GM21717 (cell line): ENCODE measurements around the gene RBM38.

Experiments
- ATAC-seq: cut with Tn5 transposase; IDR thresholded peaks from one replicate; pipeline ENCODE4 v1.9.1; 2021; ENCODE audit warnings: mild to moderate bottlenecking, moderate library complexity; ENCODE audit not compliant: unreplicated experiment

The RBM38 gene

DNA sequence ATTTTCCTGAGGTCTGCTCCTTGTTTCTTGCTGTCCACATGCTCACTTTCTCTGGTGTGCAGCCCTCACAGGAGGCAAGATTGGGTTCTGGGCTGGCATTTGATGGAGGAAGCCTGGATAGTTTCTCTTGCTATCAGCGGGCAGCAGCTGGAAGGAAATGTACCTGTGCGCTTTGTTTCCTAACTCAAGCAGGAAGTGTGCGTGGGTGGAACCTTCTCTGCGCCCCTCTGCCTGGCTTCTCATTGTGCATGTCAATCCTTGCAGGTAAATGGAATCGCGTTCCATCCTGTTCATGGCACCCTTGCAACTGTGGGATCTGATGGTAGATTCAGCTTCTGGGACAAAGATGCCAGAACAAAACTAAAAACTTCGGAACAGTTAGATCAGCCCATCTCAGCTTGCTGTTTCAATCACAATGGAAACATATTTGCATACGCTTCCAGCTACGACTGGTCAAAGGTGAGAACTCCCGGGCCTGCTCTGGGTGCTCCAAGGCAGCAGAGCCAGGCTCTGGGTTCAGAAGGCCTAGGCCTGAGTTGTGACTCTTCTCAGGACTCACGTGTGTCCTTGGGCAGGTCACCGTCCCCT lies 16.8 kb upstream of the RBM38 start:
- ATAC-seq: no peak

- ATAC-seq: no peak
Observed at GRCh38 chr20:57374931-57375651, 16.1 kb upstream of the RBM38 start.

- no peak for ATAC-seq
Observed at GRCh38 chr20:57375652-57376230, 15.5 kb upstream of the RBM38 start.

GRCh38 chr20:57377350-57377749 lies 13.8 kb upstream of the RBM38 start:
- no peak for ATAC-seq

GRCh38 chr20:57378107-57378506 lies 13.1 kb upstream of the RBM38 start:
- ATAC-seq: no peak

GRCh38 chr20:57378646-57379262 lies 12.4 kb upstream of the RBM38 start:
- no peak for ATAC-seq

DNA sequence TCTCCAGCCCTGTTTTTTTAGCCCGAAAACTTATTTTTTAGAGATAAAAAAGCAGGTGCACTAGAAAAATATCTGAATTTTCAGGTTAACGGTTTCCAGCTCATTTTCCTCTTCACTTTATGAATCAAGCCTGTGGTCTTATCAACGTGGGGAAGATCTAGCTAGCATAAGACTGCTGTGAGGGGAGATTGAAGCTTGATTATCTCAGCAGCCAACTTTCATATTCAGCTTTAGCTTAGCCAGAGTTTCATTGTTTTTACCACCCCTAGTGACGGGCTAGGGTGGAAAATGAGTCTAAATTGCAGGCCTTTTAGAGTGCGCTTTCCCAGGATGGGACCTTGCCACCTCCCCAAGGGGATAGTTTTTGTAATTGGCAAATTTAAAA lies 11.9 kb upstream of the RBM38 start:
- no peak for ATAC-seq

GRCh38 chr20:57380081-57380750 lies 11.0 kb upstream of the RBM38 start:
- ATAC-seq: no peak

- no peak for ATAC-seq
Observed at GRCh38 chr20:57381596-57382503, 9.3 kb upstream of the RBM38 start.

DNA sequence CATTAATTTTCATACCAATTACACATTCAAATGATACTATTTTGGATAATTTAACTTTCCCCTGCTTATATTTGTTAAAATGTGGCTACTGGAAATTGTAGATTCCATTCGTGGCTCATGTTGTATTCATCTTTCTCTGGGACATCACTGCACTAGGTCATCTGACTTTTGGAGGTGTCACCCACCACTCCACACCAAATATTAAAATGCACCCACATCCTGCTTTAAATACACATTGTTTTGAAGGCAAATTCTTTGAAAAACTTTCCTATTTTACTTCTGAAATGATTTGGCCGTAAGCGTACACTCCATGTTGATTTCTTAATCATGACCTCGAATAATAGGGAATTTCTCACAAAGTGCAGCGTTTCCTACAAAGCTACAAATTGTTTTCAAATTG lies 8.7 kb upstream of the RBM38 start:
- no peak for ATAC-seq

- ATAC-seq: no peak
Observed at GRCh38 chr20:57383447-57384347, 7.5 kb upstream of the RBM38 start.

GRCh38 chr20:57384486-57384885 lies 6.7 kb upstream of the RBM38 start:
- no peak for ATAC-seq

DNA sequence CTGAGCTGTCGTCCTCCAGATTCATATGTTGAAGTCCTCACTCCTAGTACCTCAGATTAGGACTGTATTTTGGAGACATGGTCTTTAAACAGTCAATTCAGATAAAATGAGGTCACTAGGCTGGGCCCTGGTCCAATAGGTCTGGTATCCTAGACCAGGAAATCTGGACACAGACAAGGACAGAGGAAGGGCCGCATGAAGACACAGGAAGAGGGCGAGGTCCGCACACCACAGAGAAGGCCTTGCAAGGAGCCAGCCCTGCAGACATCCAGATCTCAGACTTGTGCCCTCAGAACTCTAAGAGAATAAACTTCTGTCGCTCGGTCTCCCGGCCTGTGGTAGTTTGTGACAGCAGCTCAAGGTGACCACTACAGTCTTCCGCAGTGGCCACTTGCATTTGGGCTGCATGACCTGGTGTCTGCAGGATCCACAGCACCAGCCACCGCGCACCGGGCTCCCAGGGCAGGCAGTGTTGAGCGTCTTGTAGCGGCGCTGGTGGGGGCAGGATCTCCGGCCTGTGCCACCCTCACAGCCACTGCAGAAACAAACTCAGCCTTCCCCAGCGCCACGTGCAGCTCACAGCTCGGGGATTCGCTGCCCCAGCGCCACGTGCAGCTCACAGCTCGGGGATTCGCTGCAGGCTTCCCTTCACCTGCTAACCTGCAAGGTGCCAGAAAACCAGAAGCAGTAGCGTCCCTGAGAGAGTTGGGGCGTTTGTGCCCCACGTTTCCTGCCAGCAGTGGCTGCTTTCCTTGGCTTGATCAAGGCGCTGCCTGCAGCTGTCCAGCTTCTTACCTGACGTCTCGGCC lies 6.0 kb upstream of the RBM38 start:
- ATAC-seq: no peak

- ATAC-seq: no peak
Observed at GRCh38 chr20:57385940-57386339, 5.3 kb upstream of the RBM38 start.

- ATAC-seq: no peak
Observed at GRCh38 chr20:57386762-57387161, 4.4 kb upstream of the RBM38 start.

DNA sequence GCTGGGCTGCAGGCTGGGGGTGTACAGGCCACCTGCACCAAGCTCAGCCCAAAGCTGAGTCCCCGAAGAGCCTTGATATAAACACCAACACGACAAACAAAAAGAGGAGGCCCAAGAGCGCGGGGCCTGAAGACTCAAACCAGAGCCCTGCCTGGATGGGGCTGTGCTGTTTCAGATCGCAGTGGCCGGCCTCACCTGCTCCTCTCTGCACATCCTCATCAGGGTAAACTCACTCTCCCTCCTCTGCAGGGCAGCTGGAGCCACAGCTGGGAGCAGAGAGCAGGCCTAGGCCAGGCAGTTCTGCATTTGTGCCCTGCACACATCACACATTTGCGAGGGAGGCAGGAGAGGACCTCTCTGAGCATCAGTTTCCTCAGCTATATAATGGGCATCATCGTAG lies 3.7 kb upstream of the RBM38 start:
- ATAC-seq: no peak

DNA sequence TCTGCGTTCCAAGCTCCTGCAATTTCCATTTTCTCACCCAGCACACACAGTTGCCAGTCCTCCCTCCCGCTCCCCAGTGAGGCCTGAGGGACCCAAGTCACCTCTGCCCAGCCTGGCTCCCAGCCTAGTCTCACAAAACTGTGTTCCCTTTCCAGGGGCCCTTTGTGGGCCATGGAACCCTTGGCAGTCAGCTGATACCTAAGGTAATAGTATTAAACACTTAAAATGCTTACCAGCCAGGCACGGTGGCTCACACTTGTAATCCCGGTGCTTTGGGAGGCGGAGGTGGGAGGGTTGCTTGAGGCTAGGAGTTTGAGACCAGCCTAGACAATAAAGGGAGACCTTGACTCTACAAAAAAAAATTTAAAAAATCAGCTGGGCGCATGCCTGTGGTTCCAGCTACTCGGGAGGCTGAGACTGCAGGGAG lies 3.2 kb upstream of the RBM38 start:
- no peak for ATAC-seq

DNA sequence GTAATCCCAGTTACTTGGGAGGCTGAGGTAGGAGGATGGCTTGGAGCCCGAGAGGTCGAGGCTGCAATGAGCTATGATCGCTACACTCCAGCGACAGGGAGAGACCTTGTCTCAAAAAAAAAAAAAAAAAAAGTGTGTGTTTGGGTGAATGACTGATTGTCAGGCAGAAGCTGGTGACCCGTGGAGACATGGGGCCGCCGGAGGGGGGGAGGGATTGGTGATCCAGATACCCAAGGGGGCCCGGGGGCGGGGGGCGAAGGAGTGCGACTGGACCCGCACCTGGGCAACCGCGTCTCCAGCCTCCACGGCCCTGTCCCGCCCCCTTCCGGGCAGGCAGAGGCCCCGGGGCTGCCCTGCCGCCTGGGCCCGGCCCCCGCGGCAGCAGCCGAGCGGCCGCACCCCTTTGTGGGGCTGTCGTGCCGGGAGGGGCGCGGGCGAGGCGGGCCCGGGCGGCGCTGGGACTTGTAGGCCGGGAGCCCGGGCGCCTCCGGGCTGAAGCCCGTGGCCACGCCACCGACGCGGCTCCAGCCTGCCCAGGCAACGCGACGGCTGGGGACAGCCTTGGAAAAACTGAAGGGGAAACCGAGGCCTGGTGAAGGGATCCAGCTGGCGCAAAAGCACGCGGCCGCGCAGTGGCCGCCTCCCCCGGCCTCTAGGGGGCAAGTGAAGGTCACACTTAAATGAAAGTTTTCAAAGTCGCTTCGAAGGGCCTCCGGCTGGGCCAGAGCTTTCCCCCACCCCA lies 2.1 kb upstream of the RBM38 start:
- no peak for ATAC-seq
